Suprapubic skin (tissue), 4 donors: ENCODE results near the gene C4orf33. TPM values are rescaled to one million over a fixed set of nuclear protein-coding genes. Genes with fewer than 3 reads are reported as not detected.
"Not testable (repeated sequence)": the region's sequence is repeated elsewhere in the genome, so short reads cannot be mapped to it uniquely, and the experiment has no call there.

ENCODE experiments used
- DNase-seq, 2 donors: peaks; one replicate each; pipeline ENCODE4 v3.0.0-alpha.2; 2019; ENCODE audit warnings: low spot score in 2 of 2
- H3K27ac ChIP-seq: fragments of 200-600 bp; sonication (generic); one replicate; pipeline ENCODE4 v1.5.1; 2019
- H3K27me3 ChIP-seq: fragments of 200-600 bp; sonication (generic); one replicate; pipeline ENCODE4 v1.5.1; 2019
- H3K36me3 ChIP-seq: fragments of 200-600 bp; sonication (generic); one replicate; pipeline ENCODE4 v1.5.1; 2019
- H3K4me1 ChIP-seq: fragments of 200-600 bp; sonication (generic); one replicate; pipeline ENCODE4 v1.5.1; 2019
- H3K4me3 ChIP-seq: fragments of 200-600 bp; sonication (generic); one replicate; pipeline ENCODE4 v1.5.1; 2019; ENCODE audit warnings: mild to moderate bottlenecking
- H3K9me3 ChIP-seq: fragments of 200-600 bp; sonication (generic); one replicate; pipeline ENCODE4 v1.5.1; 2019
- CTCF ChIP-seq, 2 donors: fragments of 200-600 bp in 1 of 2; fragments of 450-650 bp in 1 of 2; sonication (generic) in 1 of 2; IDR thresholded peaks; one replicate each; pipeline ENCODE4 v1.5.1; 2016 to 2019; ENCODE audit warnings: antibody characterized with exemption in 2 of 2, mild to moderate bottlenecking in 1 of 2, moderate library complexity in 1 of 2
- EP300 ChIP-seq: sonication (generic); formaldehyde crosslinking; IDR thresholded peaks from one replicate; pipeline ENCODE4 v1.6.1; 2017; ENCODE audit warnings: antibody characterized with exemption
- POLR2A ChIP-seq, 2 donors: fragments of 450-650 bp; IDR thresholded peaks; one replicate each; pipeline ENCODE4 v1.6.1; 2017; ENCODE audit warnings: antibody characterized with exemption in 2 of 2, mild to moderate bottlenecking in 2 of 2, moderate library complexity in 2 of 2
- POLR2AphosphoS5 ChIP-seq, 3 donors: sonication (generic); formaldehyde crosslinking; IDR thresholded peaks; one replicate each; pipeline ENCODE4 v1.6.1; 2017; ENCODE audit warnings: antibody characterized with exemption in 3 of 3
- WGBS: methylation state at CpG from one replicate; pipeline ENCODE4 v1.1.5; 2018; 5-methylcytosine and 5-hydroxymethylcytosine counted together
- total RNA-seq, 4 donors: library from RNA; depleted of rRNA; stranded (reverse); fragments of >200 nt; gene quantifications; one replicate each; pipeline ENCODE4 v1.1.0, GENCODE V29; 2016

C4orf33 gene
- total RNA-seq, 4 donors from 2014 or later = 8.3 to 26.1 (median 11.9) TPM

GRCh38 chr4:129111919-129112318, 16.0 kb downstream of the C4orf33 start:
- no peaks in the 10 kb centered on the region for H3K27me3 ChIP-seq
- peaks cover 22% of the 10 kb centered on the region for H3K36me3 ChIP-seq
- DNase-seq = no peak
- no peak overlapping the region for H3K27ac ChIP-seq
- no peak for TF ChIP-seq POLR2A (IDR thresholded peaks at IDR 0.05)
- TF ChIP-seq POLR2AphosphoS5 (IDR thresholded peaks at IDR 0.05) = no peak
- no peak for TF ChIP-seq EP300
- no peak for TF ChIP-seq CTCF (IDR thresholded peaks at IDR 0.05)
- H3K9me3 ChIP-seq = no peaks in the 10 kb centered on the region
- H3K4me1 ChIP-seq = no peaks in the 10 kb centered on the region
- no peak overlapping the region for H3K4me3 ChIP-seq

DNA sequence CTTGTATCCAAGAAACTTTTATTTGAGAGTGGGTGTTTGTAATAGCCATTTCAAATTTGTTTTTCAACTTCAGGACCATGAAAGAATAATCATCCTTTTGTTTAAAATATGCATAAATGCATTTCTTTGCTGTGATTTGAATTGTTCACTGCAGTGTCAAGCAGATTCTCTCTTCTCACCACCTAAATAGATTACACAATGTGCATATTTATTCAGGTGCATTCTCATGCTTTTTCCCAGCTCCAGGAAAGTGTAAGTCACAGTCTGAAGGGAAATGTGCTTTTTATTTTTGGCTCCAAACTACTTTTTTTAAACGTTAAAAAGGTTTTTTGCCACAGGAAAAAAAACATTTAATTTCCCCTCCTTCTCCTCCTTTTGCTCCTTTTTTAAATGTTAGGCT, 17.5 kb downstream of the C4orf33 start:
- DNase-seq = no peak
- Histone ChIP-seq H3K4me3 (no peak overlapping the region), H3K36me3 (peaks cover 22% of the 10 kb centered on the region), H3K27me3 (no peaks in the 10 kb centered on the region), H3K9me3 (no peaks in the 10 kb centered on the region), H3K4me1 (no peaks in the 10 kb centered on the region), H3K27ac (no peak overlapping the region)
- TF ChIP-seq POLR2AphosphoS5 (IDR thresholded peaks at IDR 0.05) = no peak
- no peak for TF ChIP-seq EP300
- no peak for TF ChIP-seq POLR2A (IDR thresholded peaks at IDR 0.05)
- TF ChIP-seq CTCF (IDR thresholded peaks at IDR 0.05) = no peak
- WGBS = 18% methylated on average over 1 of the region's 1 CpG

- Histone ChIP-seq H3K4me1 (no peaks in the 10 kb centered on the region), H3K27ac (no peak overlapping the region), H3K9me3 (no peaks in the 10 kb centered on the region), H3K27me3 (no peaks in the 10 kb centered on the region), H3K36me3 (peaks cover 17% of the 10 kb centered on the region), H3K4me3 (no peak overlapping the region)
- 67% methylated on average over 1 of the region's 1 CpG for WGBS
- TF ChIP-seq POLR2A (IDR thresholded peaks at IDR 0.05) (no peak), CTCF (IDR thresholded peaks at IDR 0.05) (no peak), POLR2AphosphoS5 (IDR thresholded peaks at IDR 0.05) (no peak), EP300 (no peak)
- DNase-seq = no peak
Measured at GRCh38 chr4:129113919-129114318, 18.0 kb downstream of the C4orf33 start.

DNA sequence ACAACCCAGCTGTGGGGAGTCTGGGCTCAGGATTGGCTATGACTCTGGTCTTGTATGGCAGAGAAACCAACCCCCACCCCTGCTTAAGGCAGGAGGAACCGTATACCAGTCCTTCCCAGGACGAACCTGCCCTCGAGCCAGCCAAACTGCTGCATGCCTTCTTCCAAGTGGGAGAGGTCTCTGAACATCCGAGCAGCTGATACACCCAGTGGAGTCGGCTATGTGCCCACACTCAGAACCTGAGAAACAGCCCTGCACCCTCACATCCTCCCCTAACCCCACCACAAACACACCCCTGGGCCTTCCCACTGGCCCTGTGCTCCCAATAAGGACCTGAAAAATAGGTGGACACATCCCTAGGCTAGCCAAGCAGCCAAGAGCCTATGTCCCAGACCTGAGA, 21.8 kb downstream of the C4orf33 start:
- TF ChIP-seq CTCF (IDR thresholded peaks at IDR 0.05) = no peak
- no peak for TF ChIP-seq EP300
- no peak for TF ChIP-seq POLR2AphosphoS5 (IDR thresholded peaks at IDR 0.05)
- no peak overlapping the region for H3K4me3 ChIP-seq
- WGBS = 79% methylated on average over 5 of the region's 5 CpGs
- no peak overlapping the region for H3K27ac ChIP-seq
- no peaks in the 10 kb centered on the region for H3K4me1 ChIP-seq
- H3K36me3 ChIP-seq = no peaks in the 10 kb centered on the region
- H3K9me3 ChIP-seq = no peaks in the 10 kb centered on the region
- DNase-seq = no peak
- no peaks in the 10 kb centered on the region for H3K27me3 ChIP-seq

- not testable (repeated sequence) for H3K27me3 ChIP-seq, H3K4me1 ChIP-seq, H3K9me3 ChIP-seq, DNase-seq, H3K36me3 ChIP-seq, H3K27ac ChIP-seq, H3K4me3 ChIP-seq
- WGBS = 89% methylated on average over 5 of the region's 5 CpGs
Measured at GRCh38 chr4:129126614-129127013, 30.7 kb downstream of the C4orf33 start.

- DNase-seq = no peak
Measured at GRCh38 chr4:129129143-129129542, 33.2 kb downstream of the C4orf33 start.

More at GRCh38 chr4:129129143-129129542, 33.2 kb downstream of the C4orf33 start:
- Histone ChIP-seq H3K4me1 (no peaks in the 10 kb centered on the region), H3K9me3 (peaks cover 5% of the 10 kb centered on the region), H3K4me3 (no peak overlapping the region), H3K27me3 (no peaks in the 10 kb centered on the region), H3K27ac (no peak overlapping the region), H3K36me3 (no peaks in the 10 kb centered on the region)
- TF ChIP-seq POLR2AphosphoS5 (IDR thresholded peaks at IDR 0.05) = no peak
- TF ChIP-seq POLR2A (IDR thresholded peaks at IDR 0.05) = no peak
- TF ChIP-seq CTCF (IDR thresholded peaks at IDR 0.05) = no peak
- no peak for TF ChIP-seq EP300
- WGBS = 71% methylated on average over 2 of the region's 2 CpGs
